ENCODE data around the gene NR1H2. TPM values are rescaled to one million over a fixed set of nuclear protein-coding genes. Genes with fewer than 3 reads are reported as not detected.

Gene NR1H2
- total RNA-seq, 1 donor from 2014 or later = 33.4 TPM

- no peak for ATAC-seq
Observed at GRCh38 chr19:50425581-50425980, 49.3 kb downstream of the NR1H2 start.

- ATAC-seq = no peak
Observed at GRCh38 chr19:50427318-50427925, 51.2 kb downstream of the NR1H2 start.

DNA sequence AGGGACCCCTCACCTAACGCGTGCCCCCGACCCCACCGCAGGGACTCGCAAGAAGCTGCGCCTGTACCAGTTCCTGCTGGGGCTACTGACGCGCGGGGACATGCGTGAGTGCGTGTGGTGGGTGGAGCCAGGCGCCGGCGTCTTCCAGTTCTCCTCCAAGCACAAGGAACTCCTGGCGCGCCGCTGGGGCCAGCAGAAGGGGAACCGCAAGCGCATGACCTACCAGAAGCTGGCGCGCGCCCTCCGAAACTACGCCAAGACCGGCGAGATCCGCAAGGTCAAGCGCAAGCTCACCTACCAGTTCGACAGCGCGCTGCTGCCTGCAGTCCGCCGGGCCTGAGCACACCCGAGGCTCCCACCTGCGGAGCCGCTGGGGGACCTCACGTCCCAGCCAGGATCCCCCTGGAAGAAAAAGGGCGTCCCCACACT, 51.8 kb downstream of the NR1H2 start:
- ATAC-seq = peak; percentile 50

DNA sequence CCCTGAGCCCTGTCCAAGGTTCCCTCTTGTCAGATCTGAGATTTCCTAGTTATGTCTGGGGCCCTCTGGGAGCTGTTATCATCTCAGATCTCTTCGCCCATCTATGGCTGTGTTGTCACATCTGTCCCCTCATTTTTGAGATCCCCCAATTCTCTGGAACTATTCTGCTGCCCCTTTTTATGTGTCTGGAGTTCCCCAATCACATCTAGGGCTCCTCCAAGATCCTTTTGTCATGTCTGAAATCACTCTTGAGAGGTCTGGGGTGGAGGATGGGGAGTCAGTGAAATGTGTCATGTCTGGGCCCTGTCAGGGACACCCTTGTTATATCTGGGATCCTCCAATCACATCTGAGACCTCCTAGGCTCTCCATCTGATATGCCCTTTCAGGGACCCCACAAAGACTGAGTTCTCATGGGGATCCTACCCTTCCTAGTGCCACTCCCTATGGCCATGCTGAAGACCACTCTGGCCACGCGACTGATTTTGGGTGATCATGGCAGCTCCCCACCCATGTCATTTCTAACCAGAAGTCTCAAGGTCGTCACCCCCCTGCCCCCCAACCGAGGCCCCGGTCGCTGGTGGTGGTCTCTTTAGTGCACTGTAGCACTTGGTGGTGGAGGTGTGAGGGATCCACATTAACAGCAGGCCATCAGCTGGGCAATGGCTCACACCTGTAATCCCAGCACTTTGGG, 52.7 kb downstream of the NR1H2 start:
- no peak for ATAC-seq

- no peak for ATAC-seq
Observed at GRCh38 chr19:50430888-50431342, 54.7 kb downstream of the NR1H2 start.

GRCh38 chr19:50431343-50432220, 55.3 kb downstream of the NR1H2 start:
- ATAC-seq = peak; percentile 82

- no peak for ATAC-seq
Observed at GRCh38 chr19:50432221-50433028, 56.2 kb downstream of the NR1H2 start, which contains the start of gene MYBPC2. TSS of gene MYBPC2 (plus strand) at chr19:50432892. CDS start at chr19:50432954, 62 bp downstream.

Other genes starting within 250 kb of the NR1H2 start
- gene IZUMO2, start 213.2 kb upstream of the NR1H2 start, total RNA-seq = not detected
- 66.0 TPM for gene MYH14, start 172.8 kb upstream of the NR1H2 start, total RNA-seq
- 0.48 TPM for gene KCNC3, start 47.1 kb upstream of the NR1H2 start, total RNA-seq
- gene NAPSA, start 10.8 kb upstream of the NR1H2 start, total RNA-seq = 0.40 TPM
- 24.3 TPM for gene POLD1, start 7.9 kb downstream of the NR1H2 start, total RNA-seq
- gene SPIB, start 42.5 kb downstream of the NR1H2 start, total RNA-seq = 0.44 TPM
- gene MYBPC2, start 56.4 kb downstream of the NR1H2 start, total RNA-seq = 0.08 TPM
- 53.8 TPM for gene EMC10, start 100.0 kb downstream of the NR1H2 start, total RNA-seq
- gene GARIN5A, start 100.4 kb downstream of the NR1H2 start, total RNA-seq = 1.1 TPM
- gene JOSD2, start 134.7 kb downstream of the NR1H2 start, total RNA-seq = 38.4 TPM
- gene ASPDH, start 137.5 kb downstream of the NR1H2 start, total RNA-seq = not detected
- 0.24 TPM for gene LRRC4B, start 192.0 kb downstream of the NR1H2 start, total RNA-seq